Epithelial cell of proximal tubule (primary cell): ENCODE measurements around the gene CLEC18C. TPM values are rescaled to one million over a fixed set of nuclear protein-coding genes. Genes with fewer than 3 reads are reported as not detected.
"Not testable (repeated sequence)": the region's sequence is repeated elsewhere in the genome, so short reads cannot be mapped to it uniquely, and the experiment has no call there.

ENCODE experiments used
- DNase-seq: peaks from one replicate; pipeline ENCODE4 v3.0.0-alpha.2; 2011; ENCODE audit warnings: low read depth
- H3K4me3 ChIP-seq: 2 replicates; pipeline ENCODE4 v1.5.1; 2011; ENCODE audit warnings: low read depth, mild to moderate bottlenecking, low read length
- total RNA-seq: library from RNA; depleted of rRNA; stranded (reverse); fragments of >200 nt; gene quantifications from 2 replicates; pipeline ENCODE4 v1.2.3, GENCODE V29; 2015
- TF ChIP-seq, protein P1 (sequence below): conservative IDR thresholded peaks from 2 replicates; pipeline ENCODE4 v1.5.1; 2012; ENCODE audit warnings: low read depth, mild to moderate bottlenecking, low read length

CLEC18C gene
- total RNA-seq, 1 donor from 2014 or later, result 2.5 TPM

DNA sequence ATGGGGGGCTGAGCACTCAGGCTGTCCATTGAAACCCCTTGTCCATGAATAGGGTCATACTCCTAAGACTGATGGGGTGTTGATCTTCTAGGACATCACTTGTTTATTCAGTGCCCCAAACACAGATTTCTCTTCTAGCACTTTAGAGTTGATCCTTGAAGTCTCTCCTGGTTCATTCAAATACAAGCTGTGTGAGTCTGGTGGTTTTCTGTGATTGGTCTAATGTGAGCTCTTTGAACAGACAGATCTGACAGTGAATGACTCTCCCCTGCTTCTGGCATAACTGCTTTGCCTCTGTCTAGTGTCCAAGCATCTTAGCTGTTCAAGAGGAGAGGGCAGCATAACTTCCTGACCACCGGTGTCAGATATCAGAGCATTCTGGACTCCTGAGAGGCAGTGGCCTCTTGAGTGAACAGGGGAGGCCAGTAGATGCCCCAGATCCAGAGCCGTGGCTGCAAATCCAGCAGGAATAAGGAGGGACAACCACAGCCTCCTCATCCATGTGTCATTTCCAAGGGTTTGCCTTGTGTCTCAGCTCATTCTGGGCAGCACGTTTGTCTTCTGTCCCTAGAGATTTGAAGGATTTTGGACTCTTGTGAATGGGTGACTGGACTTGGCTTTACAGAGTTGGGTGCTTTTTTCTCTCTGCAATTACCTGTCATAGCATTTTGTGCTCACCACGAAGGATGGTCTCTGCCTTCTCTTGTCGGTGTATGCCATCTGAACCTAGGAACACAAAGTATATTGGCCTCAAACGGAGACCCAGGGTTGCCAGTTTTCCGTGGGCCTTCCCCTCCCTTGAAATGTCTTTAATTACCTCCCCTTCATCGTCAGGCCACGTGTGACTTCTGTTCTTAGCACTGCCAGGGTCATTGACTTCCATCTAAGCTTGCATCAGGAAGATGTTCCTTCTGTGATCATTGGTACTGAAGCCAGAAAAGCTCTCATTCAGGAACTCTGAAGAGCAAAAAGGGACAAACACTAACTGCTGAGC lies 13.9 kb upstream of the CLEC18C start:
- no peak overlapping the region for H3K4me3 ChIP-seq
- no peak for DNase-seq

DNA sequence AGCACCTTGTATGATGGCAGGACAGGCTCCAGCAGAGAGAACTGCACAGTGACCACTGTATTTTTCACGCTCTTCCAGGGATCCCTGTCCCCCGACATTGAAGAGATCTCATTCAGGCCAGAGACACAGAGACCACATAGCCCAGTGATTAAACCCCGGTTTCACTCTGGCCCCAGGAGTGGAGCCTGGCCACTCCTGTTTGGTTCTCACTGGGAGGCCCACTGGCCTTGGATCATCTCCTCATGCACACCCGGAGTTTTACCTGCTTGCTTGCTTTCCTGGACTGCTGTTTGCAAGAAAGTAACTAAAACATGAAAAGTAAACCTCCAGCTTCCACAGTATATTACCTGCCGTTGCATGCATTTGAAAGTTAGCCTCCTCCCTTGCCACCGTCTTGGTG lies 13.2 kb upstream of the CLEC18C start:
- TF ChIP-seq, protein P1, sequence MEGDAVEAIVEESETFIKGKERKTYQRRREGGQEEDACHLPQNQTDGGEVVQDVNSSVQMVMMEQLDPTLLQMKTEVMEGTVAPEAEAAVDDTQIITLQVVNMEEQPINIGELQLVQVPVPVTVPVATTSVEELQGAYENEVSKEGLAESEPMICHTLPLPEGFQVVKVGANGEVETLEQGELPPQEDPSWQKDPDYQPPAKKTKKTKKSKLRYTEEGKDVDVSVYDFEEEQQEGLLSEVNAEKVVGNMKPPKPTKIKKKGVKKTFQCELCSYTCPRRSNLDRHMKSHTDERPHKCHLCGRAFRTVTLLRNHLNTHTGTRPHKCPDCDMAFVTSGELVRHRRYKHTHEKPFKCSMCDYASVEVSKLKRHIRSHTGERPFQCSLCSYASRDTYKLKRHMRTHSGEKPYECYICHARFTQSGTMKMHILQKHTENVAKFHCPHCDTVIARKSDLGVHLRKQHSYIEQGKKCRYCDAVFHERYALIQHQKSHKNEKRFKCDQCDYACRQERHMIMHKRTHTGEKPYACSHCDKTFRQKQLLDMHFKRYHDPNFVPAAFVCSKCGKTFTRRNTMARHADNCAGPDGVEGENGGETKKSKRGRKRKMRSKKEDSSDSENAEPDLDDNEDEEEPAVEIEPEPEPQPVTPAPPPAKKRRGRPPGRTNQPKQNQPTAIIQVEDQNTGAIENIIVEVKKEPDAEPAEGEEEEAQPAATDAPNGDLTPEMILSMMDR, result no peak
- DNase-seq, result no peak
- no peak overlapping the region for H3K4me3 ChIP-seq

More for the DNA sequence above, 13.9 kb upstream of the CLEC18C start:
- TF ChIP-seq, protein P1, result no peak

DNA sequence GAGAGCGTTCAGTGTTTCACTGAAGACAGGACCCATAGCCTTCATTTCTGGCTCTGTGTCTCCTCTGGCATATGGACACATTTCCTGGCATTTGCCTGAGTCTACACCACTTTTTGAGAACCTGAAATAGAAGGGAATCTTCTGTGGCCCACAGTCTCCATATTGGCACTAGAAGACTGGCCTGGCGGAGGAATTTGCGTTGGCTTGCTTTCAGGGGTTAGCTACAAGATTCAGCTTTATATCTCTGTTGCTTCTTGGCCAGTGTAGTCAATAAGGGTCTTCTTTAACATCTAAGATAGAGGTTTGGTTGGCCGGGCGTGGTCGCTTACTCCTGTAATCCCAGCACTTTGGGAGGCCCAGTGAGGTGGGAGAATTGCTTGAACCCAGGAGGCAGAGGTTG lies 12.8 kb upstream of the CLEC18C start:
- no peak overlapping the region for H3K4me3 ChIP-seq
- TF ChIP-seq, protein P1, result no peak
- DNase-seq, result no peak

DNA sequence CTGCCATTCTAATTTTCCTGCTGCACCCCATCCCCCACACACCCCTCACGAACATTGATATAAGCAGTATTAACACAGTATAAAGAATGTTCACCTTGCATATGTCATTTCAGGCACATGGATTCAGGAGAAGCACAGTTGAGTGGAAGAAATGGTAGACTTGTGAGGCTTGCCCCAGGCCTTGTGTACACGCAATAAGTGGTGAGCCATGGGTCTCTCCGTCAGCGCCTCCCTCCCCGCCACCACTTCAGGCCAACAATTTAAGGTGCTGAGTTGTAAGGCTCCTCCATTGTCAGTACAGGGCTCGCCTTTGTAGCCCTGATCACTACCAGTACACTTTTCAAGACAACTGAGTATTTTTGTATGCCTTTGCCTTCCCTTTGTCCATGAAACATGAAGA lies 12.2 kb upstream of the CLEC18C start:
- TF ChIP-seq, protein P1, result no peak
- no peak for DNase-seq
- H3K4me3 ChIP-seq, result no peak overlapping the region

DNA sequence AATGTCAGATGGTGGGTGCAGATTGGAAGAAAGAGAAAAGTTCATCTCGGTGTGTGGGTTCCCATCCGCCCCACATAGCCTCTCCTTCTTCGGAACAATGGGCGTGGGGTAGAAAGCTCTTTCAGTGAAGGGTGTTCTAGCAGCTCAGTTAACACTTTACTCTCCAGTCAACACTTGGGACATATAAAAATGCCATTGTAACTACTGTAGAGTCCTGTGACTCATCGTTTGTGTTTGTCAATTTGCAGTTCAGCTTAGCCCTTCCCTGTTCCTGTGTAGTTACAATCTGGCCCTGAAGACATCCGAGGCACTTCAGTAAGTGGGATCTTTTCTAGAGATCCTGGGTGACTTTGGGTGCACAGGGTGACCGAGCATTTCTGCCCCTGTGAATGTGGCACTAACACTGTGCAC lies 11.5 kb upstream of the CLEC18C start:
- DNase-seq, result peak; percentile 42
- TF ChIP-seq, protein P1, result no peak
- no peak overlapping the region for H3K4me3 ChIP-seq

DNA sequence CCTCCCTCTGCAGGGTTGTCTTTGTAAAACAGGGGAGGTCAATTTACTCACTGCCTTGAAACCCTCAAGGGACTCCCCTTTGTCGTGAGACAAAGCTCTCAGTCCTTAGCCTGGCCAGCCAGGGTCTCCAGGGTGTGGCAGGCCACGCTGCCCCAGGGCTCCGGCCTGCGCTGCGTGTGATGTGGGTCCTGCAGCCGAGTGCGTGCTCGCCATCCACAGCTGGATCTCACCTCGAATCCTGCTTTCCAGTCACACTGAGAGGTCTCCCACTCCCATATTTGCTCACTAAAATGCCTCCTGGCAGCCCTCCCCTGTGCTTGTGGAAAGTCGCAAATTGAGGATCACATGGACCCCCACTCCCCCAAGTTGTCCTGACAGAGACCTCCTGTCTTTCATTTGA lies 10.0 kb upstream of the CLEC18C start:
- H3K4me3 ChIP-seq, result no peak overlapping the region
- TF ChIP-seq, protein P1, result no peak
- DNase-seq, result no peak

DNA sequence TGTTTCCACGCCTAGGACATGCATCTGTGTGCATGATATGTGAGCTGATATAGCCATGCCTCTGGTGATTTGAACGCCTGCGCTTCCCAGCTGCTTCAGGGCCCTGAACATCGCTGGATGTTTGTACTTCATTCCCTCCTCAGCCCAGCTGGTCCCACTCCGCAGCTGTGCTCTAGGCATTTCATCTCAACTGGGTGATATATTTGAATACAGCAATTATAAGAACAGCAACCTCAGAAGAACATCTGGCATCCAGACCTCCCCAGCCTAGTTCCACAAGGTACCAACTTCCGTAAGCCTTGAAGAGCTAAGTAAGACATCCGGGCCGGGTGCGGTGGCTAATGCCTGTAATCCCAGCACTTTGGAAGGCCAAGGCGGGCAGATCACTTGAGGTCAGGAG lies 6.9 kb upstream of the CLEC18C start:
- H3K4me3 ChIP-seq, DNase-seq: not testable (repeated sequence)

DNA sequence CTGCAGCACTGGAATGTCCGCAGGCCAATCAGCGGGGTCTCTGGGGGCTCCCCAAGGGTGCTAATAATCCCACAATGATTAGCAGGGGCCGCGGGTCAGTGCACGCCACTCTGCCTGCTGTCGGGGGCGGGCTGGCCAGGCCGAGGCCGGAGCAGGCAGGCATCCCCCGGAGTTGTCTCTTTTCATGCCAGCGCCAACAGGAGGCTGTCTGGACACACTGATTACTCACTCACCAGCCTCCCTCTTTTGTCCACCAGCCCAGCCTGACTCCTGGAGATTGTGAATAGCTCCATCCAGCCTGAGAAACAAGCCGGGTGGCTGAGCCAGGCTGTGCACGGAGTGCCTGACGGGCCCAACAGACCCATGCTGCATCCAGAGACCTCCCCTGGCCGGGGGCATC lies 329 bp downstream of the CLEC18C start:
- not testable (repeated sequence) for DNase-seq, H3K4me3 ChIP-seq

DNA sequence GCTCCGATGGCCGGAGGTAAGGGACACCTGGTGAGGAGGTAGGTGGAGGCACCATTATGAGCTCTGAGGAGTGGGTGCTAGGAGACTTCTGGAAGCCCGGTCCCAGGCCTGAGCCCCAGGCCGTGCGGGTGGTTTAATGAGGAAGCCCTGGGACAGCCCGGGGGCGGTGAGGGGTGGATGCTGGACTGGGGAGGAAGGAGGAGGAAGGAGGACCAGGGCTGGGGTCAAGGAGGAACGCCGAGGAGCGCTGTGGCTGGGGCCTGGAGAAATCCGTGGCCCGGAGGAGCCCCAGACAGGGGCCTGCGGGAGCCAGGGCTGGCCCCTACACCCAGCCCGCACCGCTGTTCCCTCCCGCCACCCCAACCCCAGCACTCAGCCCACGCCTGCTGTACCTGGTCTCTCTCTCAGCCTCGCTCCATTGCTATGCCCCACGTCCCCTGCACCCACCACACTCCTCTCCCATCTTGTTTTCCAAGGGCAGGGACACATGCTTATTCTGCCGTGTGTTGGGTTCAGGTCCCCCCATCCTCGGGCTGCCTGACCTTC lies 873 bp downstream of the CLEC18C start:
- not testable (repeated sequence) for H3K4me3 ChIP-seq, DNase-seq

DNA sequence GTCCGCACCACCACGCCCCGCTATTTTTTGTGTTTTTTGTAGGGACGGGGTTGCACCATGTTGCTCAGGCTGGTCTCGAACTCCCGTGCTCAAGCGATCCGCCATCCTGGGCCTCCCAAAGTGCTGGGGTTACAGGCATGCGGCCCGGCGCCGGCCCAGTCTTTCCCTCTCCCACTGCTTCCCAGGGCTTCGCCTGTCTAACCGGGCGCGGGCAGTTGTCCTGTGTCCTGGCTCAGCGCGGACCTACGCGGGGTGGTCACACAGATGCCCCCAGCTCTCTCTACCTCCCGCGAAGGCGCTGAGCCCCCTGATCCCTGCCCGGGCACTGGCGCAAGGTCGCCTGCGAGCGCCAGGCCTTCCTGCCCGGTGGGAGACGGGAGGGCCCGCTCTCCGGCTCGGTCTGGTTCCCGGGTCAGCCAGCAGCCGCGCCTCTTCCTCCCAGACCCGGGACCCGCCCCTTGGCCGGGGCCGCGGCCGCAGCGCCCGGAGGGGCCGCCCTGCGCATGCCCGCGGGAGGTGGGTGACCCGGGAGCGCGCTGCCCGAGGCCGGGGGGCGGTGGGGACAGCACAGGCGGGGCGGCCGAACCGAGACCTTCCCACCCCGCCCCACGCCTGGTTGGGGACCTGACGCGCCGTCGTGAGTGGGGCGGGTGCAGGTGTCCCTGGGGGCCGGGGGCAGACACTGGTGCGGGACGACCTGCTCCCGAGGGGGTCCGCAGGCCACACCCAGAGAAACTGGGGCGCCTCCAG lies 14.4 kb downstream of the CLEC18C start:
- DNase-seq, result not testable (repeated sequence)
- peak overlapping the region; percentile 21 for H3K4me3 ChIP-seq

DNA sequence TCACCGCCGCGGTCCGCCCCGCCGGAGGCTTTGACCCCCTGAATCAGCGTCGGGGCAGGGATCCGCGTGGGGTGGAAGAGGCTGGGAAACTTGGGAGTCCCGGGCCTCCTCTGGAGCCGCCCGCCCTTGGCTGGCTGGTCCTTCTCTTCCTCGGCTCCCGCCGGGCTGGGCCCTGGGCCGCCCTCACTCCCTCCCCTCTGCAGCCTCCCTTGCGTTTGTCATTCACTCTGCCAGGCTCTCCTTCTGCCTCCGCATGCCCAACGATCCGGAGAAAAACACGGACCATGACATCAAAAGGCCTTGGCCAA lies 15.0 kb downstream of the CLEC18C start:
- DNase-seq, result not testable (repeated sequence)
- peak overlapping the region; percentile 11 for H3K4me3 ChIP-seq
